HG03521 (cell line): ENCODE results near the gene MRPL44.

Experiments
- ATAC-seq: cut with Tn5 transposase; IDR thresholded peaks from one replicate; pipeline ENCODE4 v1.9.1; 2021; ENCODE audit warnings: mild to moderate bottlenecking, moderate library complexity; ENCODE audit not compliant: unreplicated experiment

Gene MRPL44

GRCh38 chr2:223957092-223957851 is at the start of gene MRPL44:
TSS of gene MRPL44 (plus strand) at chr2:223957463. CDS start at chr2:223957473, 10 bp downstream.
- peak; percentile 90 for ATAC-seq

- ATAC-seq = no peak
Observed at GRCh38 chr2:223908304-223908998, 48.8 kb upstream of the MRPL44 start.

GRCh38 chr2:223909001-223909741 is 48.1 kb upstream of the MRPL44 start:
- ATAC-seq = no peak

- no peak for ATAC-seq
Observed at GRCh38 chr2:223914324-223914723, 42.9 kb upstream of the MRPL44 start.

- no peak for ATAC-seq
Observed at GRCh38 chr2:223915071-223915470, 42.2 kb upstream of the MRPL44 start.

GRCh38 chr2:223916181-223916920 is 40.9 kb upstream of the MRPL44 start:
- ATAC-seq = no peak

- no peak for ATAC-seq
Observed at GRCh38 chr2:223918671-223919134, 38.6 kb upstream of the MRPL44 start.

GRCh38 chr2:223920109-223920508 is 37.2 kb upstream of the MRPL44 start:
- no peak for ATAC-seq

GRCh38 chr2:223921204-223921603 is 36.1 kb upstream of the MRPL44 start:
- no peak for ATAC-seq

GRCh38 chr2:223922308-223922707 is 35.0 kb upstream of the MRPL44 start:
- no peak for ATAC-seq

GRCh38 chr2:223923976-223924375 is 33.3 kb upstream of the MRPL44 start:
- no peak for ATAC-seq

GRCh38 chr2:223925106-223925505 is 32.2 kb upstream of the MRPL44 start:
- ATAC-seq = no peak

- no peak for ATAC-seq
Observed at GRCh38 chr2:223928113-223929006, 28.9 kb upstream of the MRPL44 start.

GRCh38 chr2:223929571-223930102 is 27.6 kb upstream of the MRPL44 start:
- ATAC-seq = no peak

- ATAC-seq = no peak
Observed at GRCh38 chr2:223930103-223930976, 26.9 kb upstream of the MRPL44 start.

GRCh38 chr2:223932816-223933800 is 24.2 kb upstream of the MRPL44 start:
- ATAC-seq = no peak

GRCh38 chr2:223934870-223935269 is 22.4 kb upstream of the MRPL44 start:
- no peak for ATAC-seq
